ENCODE data around the gene FPGS.
A peak's percentile ranks its signal among the peaks of the same experiment; 100 is the strongest.

Gene FPGS

DNA sequence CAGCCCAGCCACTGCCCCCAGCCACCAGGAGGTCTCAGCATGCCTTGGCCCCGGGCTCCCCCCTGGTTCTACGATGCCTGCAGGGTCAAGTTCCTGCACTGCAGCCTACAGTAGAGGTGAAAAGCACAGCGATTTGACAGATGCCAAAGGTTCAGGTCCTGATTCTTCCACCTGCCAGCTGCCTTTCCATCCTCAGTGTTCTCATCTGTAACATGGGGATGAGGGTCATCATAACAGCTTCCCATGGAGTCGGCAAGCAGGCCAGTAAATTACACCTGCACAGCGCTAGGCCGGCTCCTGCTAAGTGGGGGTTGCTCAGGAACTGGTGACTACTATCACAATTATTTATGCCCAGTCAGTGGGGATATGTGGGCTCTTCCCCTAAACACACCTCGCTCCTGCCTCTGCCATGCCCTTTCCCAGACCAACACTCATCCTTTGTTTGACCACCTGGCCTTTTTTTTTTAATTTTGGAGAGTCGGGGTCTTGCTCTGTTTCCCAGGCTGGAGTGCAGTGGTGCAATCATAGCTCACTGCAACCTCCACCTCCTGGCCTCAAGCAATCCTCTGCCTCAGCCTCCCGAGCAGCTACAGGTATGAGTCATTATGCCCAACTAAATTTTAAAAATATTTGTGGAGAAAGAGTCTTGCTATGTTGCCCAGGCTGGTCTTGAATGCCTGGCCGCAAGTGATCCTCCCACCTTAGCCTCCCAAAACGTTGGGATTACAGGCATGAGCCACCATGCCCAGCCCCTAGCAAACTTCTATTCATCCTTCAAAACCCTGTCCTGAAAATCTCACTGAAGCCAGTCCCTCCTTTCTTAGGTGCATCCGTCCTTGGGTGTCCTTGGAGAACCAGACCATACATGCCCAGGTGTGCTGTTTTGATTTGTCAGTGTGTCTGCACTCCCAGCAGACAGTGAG lies 45.4 kb downstream of the FPGS start:
- no peak overlapping the region for H3K4ac ChIP-seq (ENCODE audit: low read depth, low read length)
- H3K79me1 ChIP-seq (ENCODE audit: low read length), result no peaks in the 10 kb centered on the region
- no peak overlapping the region for H3K9ac ChIP-seq (ENCODE audit: low read length)
- H3K79me2 ChIP-seq (ENCODE audit: control insufficient read depth, insufficient read depth, low read length), result no peaks in the 10 kb centered on the region
- no peak overlapping the region for H3K56ac ChIP-seq (ENCODE audit: low read length)
- no peak overlapping the region for H3K18ac ChIP-seq (ENCODE audit: low read length)
- H3K4me3 ChIP-seq (ENCODE audit: low read length), result no peak overlapping the region
- no peak overlapping the region for H3K23ac ChIP-seq (ENCODE audit: low read length)
- H2BK15ac ChIP-seq (replicated peaks; ENCODE audit: low read depth), result no peak overlapping the region
- no peaks in the 10 kb centered on the region for H3K4me1 ChIP-seq (ENCODE audit: control insufficient read depth, low read depth, low read length)
- no peak overlapping the region for H3K4me2 ChIP-seq (ENCODE audit: low read length)
- no peak overlapping the region for H4K8ac ChIP-seq (ENCODE audit: low read depth, low read length)
- H2AK5ac ChIP-seq (ENCODE audit: low read length), result no peak overlapping the region
- no peaks in the 10 kb centered on the region for H3K36me3 ChIP-seq (ENCODE audit: control insufficient read depth, insufficient read depth, low read length)
- no peak overlapping the region for H3K27ac ChIP-seq (ENCODE audit: low read depth, low read length)
- H2BK120ac ChIP-seq (ENCODE audit: low read depth, low read length), result no peak overlapping the region
- no peak for DNase-seq
- no peak overlapping the region for H4K5ac ChIP-seq (ENCODE audit: low read length)
- H2BK5ac ChIP-seq (ENCODE audit: low read length), result no peak overlapping the region
- no peaks in the 10 kb centered on the region for H3K27me3 ChIP-seq (ENCODE audit: insufficient read depth, low read length, poor library complexity)
- no CpG with 5 or more reads among the region's 12 CpGs for WGBS (ENCODE audit: extremely low coverage, insufficient coverage, low lambda C conversion rate)

- Histone ChIP-seq H3K27me3 (ENCODE audit: insufficient read depth, low read length, poor library complexity) (no peaks in the 10 kb centered on the region), H3K9ac (ENCODE audit: low read length) (no peak overlapping the region), H3K4me1 (ENCODE audit: control insufficient read depth, low read depth, low read length) (no peaks in the 10 kb centered on the region), H2BK5ac (ENCODE audit: low read length) (no peak overlapping the region), H3K4ac (ENCODE audit: low read depth, low read length) (no peak overlapping the region), H2BK15ac (replicated peaks; ENCODE audit: low read depth) (no peak overlapping the region), H3K27ac (ENCODE audit: low read depth, low read length) (no peak overlapping the region), H3K4me3 (ENCODE audit: low read length) (no peak overlapping the region), H3K18ac (ENCODE audit: low read length) (no peak overlapping the region), H3K79me2 (ENCODE audit: control insufficient read depth, insufficient read depth, low read length) (no peaks in the 10 kb centered on the region), H3K36me3 (ENCODE audit: control insufficient read depth, insufficient read depth, low read length) (no peaks in the 10 kb centered on the region), H3K79me1 (ENCODE audit: low read length) (no peaks in the 10 kb centered on the region), H4K5ac (ENCODE audit: low read length) (no peak overlapping the region), H2AK5ac (ENCODE audit: low read length) (no peak overlapping the region), H3K23ac (ENCODE audit: low read length) (no peak overlapping the region), H3K4me2 (ENCODE audit: low read length) (no peak overlapping the region), H2BK120ac (ENCODE audit: low read depth, low read length) (no peak overlapping the region), H3K56ac (ENCODE audit: low read length) (no peak overlapping the region), H4K8ac (ENCODE audit: low read depth, low read length) (no peak overlapping the region)
- no peak for DNase-seq
- WGBS (ENCODE audit: extremely low coverage, insufficient coverage, low lambda C conversion rate), result no CpG with 5 or more reads among the region's 10 CpGs
Measured at GRCh38 chr9:127848756-127849504, 46.2 kb downstream of the FPGS start.

DNA sequence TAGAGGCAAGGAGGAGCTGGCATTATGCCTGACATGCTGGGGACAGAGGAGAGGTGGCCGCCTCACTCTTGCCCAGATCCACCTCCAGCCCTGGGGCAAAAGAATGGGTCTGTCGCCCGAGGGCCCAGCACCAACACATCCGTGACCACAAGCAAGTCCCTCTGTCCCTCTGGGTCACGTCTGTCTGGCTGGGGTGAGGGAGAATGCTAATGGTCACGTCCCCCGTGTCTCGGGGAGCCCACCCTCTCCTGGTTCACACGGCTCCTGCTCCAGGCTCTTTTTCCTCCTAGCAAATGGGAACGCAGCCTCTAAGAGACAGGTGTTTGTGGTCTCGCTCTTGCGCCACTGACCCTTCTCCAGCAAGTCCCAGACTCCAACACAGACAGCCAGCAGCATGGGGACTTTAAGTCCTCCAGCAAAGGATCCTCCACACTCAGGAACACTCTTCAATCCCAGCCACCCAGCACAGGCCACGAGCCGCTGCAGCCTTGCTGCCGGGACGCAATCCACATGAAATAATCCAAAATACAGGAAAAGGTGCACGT lies 47.7 kb downstream of the FPGS start:
- no peak overlapping the region for H3K4me3 ChIP-seq (ENCODE audit: low read length)
- no peak overlapping the region for H3K56ac ChIP-seq (ENCODE audit: low read length)
- no peak overlapping the region for H2BK5ac ChIP-seq (ENCODE audit: low read length)
- H2BK120ac ChIP-seq (ENCODE audit: low read depth, low read length), result no peak overlapping the region
- H3K18ac ChIP-seq (ENCODE audit: low read length), result no peak overlapping the region
- no peak overlapping the region for H4K5ac ChIP-seq (ENCODE audit: low read length)
- WGBS (ENCODE audit: extremely low coverage, insufficient coverage, low lambda C conversion rate), result no CpG with 5 or more reads among the region's 17 CpGs
- no peaks in the 10 kb centered on the region for H3K36me3 ChIP-seq (ENCODE audit: control insufficient read depth, insufficient read depth, low read length)
- no peak overlapping the region for H2AK5ac ChIP-seq (ENCODE audit: low read length)
- H3K4me2 ChIP-seq (ENCODE audit: low read length), result no peak overlapping the region
- H3K4me1 ChIP-seq (ENCODE audit: control insufficient read depth, low read depth, low read length), result peaks cover 3% of the 10 kb centered on the region
- H3K27ac ChIP-seq (ENCODE audit: low read depth, low read length), result no peak overlapping the region
- H3K27me3 ChIP-seq (ENCODE audit: insufficient read depth, low read length, poor library complexity), result no peaks in the 10 kb centered on the region
- no peak overlapping the region for H3K23ac ChIP-seq (ENCODE audit: low read length)
- H4K8ac ChIP-seq (ENCODE audit: low read depth, low read length), result no peak overlapping the region
- H3K4ac ChIP-seq (ENCODE audit: low read depth, low read length), result no peak overlapping the region
- H2BK15ac ChIP-seq (replicated peaks; ENCODE audit: low read depth), result no peak overlapping the region
- H3K79me1 ChIP-seq (ENCODE audit: low read length), result no peaks in the 10 kb centered on the region
- H3K79me2 ChIP-seq (ENCODE audit: control insufficient read depth, insufficient read depth, low read length), result no peaks in the 10 kb centered on the region
- H3K9ac ChIP-seq (ENCODE audit: low read length), result no peak overlapping the region
- no peak for DNase-seq

DNA sequence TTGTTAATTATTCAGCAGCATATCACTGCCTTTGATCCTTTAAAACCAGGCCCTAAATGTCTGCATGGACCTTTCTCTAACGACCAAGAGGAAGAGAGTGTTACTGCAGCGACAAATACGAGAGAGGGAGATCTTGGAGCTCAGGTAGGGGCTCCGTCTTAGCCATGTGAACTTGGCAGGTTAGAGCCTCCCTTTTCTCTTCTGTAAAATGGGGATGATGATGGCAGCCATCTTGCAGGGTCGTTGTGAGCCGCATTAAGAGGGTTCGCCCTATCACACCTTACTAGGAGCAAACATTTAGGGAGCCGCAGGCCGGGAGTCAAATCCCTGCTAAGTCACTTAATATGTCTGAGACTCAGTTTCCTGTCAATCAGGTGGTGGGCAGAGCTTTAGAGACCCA lies 50.1 kb downstream of the FPGS start:
- Histone ChIP-seq H3K4me2 (ENCODE audit: low read length) (no peak overlapping the region), H3K9ac (ENCODE audit: low read length) (no peak overlapping the region), H3K4me3 (ENCODE audit: low read length) (no peak overlapping the region), H3K27me3 (ENCODE audit: insufficient read depth, low read length, poor library complexity) (no peaks in the 10 kb centered on the region), H3K4ac (ENCODE audit: low read depth, low read length) (no peak overlapping the region), H4K5ac (ENCODE audit: low read length) (no peak overlapping the region), H3K23ac (ENCODE audit: low read length) (no peak overlapping the region), H3K36me3 (ENCODE audit: control insufficient read depth, insufficient read depth, low read length) (no peaks in the 10 kb centered on the region), H3K4me1 (ENCODE audit: control insufficient read depth, low read depth, low read length) (peaks cover 3% of the 10 kb centered on the region), H2BK15ac (replicated peaks; ENCODE audit: low read depth) (no peak overlapping the region), H3K79me1 (ENCODE audit: low read length) (no peaks in the 10 kb centered on the region), H3K27ac (ENCODE audit: low read depth, low read length) (no peak overlapping the region), H2BK120ac (ENCODE audit: low read depth, low read length) (no peak overlapping the region), H3K18ac (ENCODE audit: low read length) (no peak overlapping the region), H3K56ac (ENCODE audit: low read length) (no peak overlapping the region), H2AK5ac (ENCODE audit: low read length) (no peak overlapping the region), H2BK5ac (ENCODE audit: low read length) (no peak overlapping the region), H3K79me2 (ENCODE audit: control insufficient read depth, insufficient read depth, low read length) (no peaks in the 10 kb centered on the region), H4K8ac (ENCODE audit: low read depth, low read length) (no peak overlapping the region)
- DNase-seq, result no peak
- WGBS (ENCODE audit: extremely low coverage, insufficient coverage, low lambda C conversion rate), result no CpG with 5 or more reads among the region's 9 CpGs

- Histone ChIP-seq H4K8ac (ENCODE audit: low read depth, low read length) (no peak overlapping the region), H3K4me1 (ENCODE audit: control insufficient read depth, low read depth, low read length) (peaks cover 3% of the 10 kb centered on the region), H3K36me3 (ENCODE audit: control insufficient read depth, insufficient read depth, low read length) (no peaks in the 10 kb centered on the region), H3K4me2 (ENCODE audit: low read length) (no peak overlapping the region), H3K9ac (ENCODE audit: low read length) (peak overlapping the region; percentile 55), H4K5ac (ENCODE audit: low read length) (no peak overlapping the region), H3K18ac (ENCODE audit: low read length) (no peak overlapping the region), H2BK5ac (ENCODE audit: low read length) (no peak overlapping the region), H3K27me3 (ENCODE audit: insufficient read depth, low read length, poor library complexity) (no peaks in the 10 kb centered on the region), H2AK5ac (ENCODE audit: low read length) (no peak overlapping the region), H3K27ac (ENCODE audit: low read depth, low read length) (no peak overlapping the region), H2BK120ac (ENCODE audit: low read depth, low read length) (no peak overlapping the region), H3K23ac (ENCODE audit: low read length) (no peak overlapping the region), H3K4ac (ENCODE audit: low read depth, low read length) (no peak overlapping the region), H3K79me1 (ENCODE audit: low read length) (no peaks in the 10 kb centered on the region), H3K4me3 (ENCODE audit: low read length) (no peak overlapping the region), H3K56ac (ENCODE audit: low read length) (peak overlapping the region; percentile 75), H3K79me2 (ENCODE audit: control insufficient read depth, insufficient read depth, low read length) (no peaks in the 10 kb centered on the region), H2BK15ac (replicated peaks; ENCODE audit: low read depth) (no peak overlapping the region)
- WGBS (ENCODE audit: extremely low coverage, insufficient coverage, low lambda C conversion rate), result no CpG with 5 or more reads among the region's 13 CpGs
- DNase-seq, result peak; percentile 50
Measured at GRCh38 chr9:127853312-127854183, 50.9 kb downstream of the FPGS start.
